ENCODE results near the gene DLGAP3. TPM values are rescaled to one million over a fixed set of nuclear protein-coding genes. Genes with fewer than 3 reads are reported as not detected.
A peak's percentile ranks its signal among the peaks of the same experiment; 100 is the strongest.

Gene DLGAP3
- total and polyA plus RNA-seq, 2 of the 13 experiments (the other 11 are each of a cell fraction or from before 2014, with no cell fraction given), result 0.03 to 0.04 TPM

- TF ChIP-seq ATF5 (CRISPR knock-in tag; IDR thresholded peaks at IDR 0.05; ENCODE audit: low read depth) (peak; percentile 99), NFE2L1 (CRISPR knock-in tag; IDR thresholded peaks at IDR 0.05; ENCODE audit: borderline replicate concordance) (0 out of 2 replicates have a peak, but pooled peaks have one; percentile 77), SNRNP70 (IDR thresholded peaks at IDR 0.05; ENCODE audit: low read depth, low read length) (no peak), ZNF790 (CRISPR knock-in tag; IDR thresholded peaks at IDR 0.05; ENCODE audit: borderline replicate concordance) (peak; percentile 99), CCDC6 (CRISPR knock-in tag; IDR thresholded peaks at IDR 0.05) (peak; percentile 94; the same call in 1 of the 2 replicates), ZC3H13 (CRISPR knock-in tag; IDR thresholded peaks at IDR 0.05) (peak; percentile 93), NCOR1 (IDR thresholded peaks at IDR 0.05; ENCODE audit: borderline replicate concordance, low read length) (no peak), ZNF577 (CRISPR knock-in tag; IDR thresholded peaks at IDR 0.05; ENCODE audit: borderline replicate concordance, low read depth) (peak; percentile 97; the same call in 1 of the 2 replicates), HCFC1 (IDR thresholded peaks at IDR 0.05; ENCODE audit: low read depth, low read length) (no peak; the same call in 1 of the 2 replicates), MED1 (CRISPR knock-in tag; IDR thresholded peaks at IDR 0.05) (peak; percentile 87), HMG20B (CRISPR knock-in tag; conservative IDR thresholded peaks at IDR 0.05) (peak; percentile 97), MEIS2 (CRISPR knock-in tag; IDR thresholded peaks at IDR 0.05) (peak; percentile 99), SMAD3 (CRISPR knock-in tag; IDR thresholded peaks at IDR 0.05) (peak; percentile 100), ZNF235 (CRISPR knock-in tag; IDR thresholded peaks at IDR 0.05; ENCODE audit: borderline replicate concordance) (peak; percentile 99), RXRA (CRISPR knock-in tag; IDR thresholded peaks at IDR 0.05) (peak; percentile 73), TFAP4 (IDR thresholded peaks at IDR 0.05; ENCODE audit: borderline replicate concordance, low read depth) (no peak), CREBL2 (CRISPR knock-in tag; IDR thresholded peaks at IDR 0.05; ENCODE audit: borderline replicate concordance) (peak; percentile 98), MTF2 (CRISPR knock-in tag; IDR thresholded peaks at IDR 0.05; ENCODE audit: borderline replicate concordance) (peak; percentile 70; the same call in 1 of the 2 replicates), IKZF1 (IDR thresholded peaks at IDR 0.05) (no peak), ZNF280D (CRISPR knock-in tag; IDR thresholded peaks at IDR 0.05) (peak; percentile 98)
- TF ChIP-seq, protein P1, sequence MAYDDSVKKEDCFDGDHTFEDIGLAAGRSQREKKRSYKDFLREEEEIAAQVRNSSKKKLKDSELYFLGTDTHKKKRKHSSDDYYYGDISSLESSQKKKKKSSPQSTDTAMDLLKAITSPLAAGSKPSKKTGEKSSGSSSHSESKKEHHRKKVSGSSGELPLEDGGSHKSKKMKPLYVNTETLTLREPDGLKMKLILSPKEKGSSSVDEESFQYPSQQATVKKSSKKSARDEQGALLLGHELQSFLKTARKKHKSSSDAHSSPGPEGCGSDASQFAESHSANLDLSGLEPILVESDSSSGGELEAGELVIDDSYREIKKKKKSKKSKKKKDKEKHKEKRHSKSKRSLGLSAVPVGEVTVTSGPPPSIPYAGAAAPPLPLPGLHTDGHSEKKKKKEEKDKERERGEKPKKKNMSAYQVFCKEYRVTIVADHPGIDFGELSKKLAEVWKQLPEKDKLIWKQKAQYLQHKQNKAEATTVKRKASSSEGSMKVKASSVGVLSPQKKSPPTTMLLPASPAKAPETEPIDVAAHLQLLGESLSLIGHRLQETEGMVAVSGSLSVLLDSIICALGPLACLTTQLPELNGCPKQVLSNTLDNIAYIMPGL (CRISPR knock-in tag; IDR thresholded peaks at IDR 0.05; ENCODE audit: borderline replicate concordance in 1 of 2, low read depth in 1 of 2), result peak; percentile 41 to 87; a peak in 3 of 4 replicates
These were observed 4.5 kb downstream of the DLGAP3 start (continued) for GRCh38 chr1:34924759-34925555.

Measured in HepG2 (cell line).